Measurements from ENCODE around the gene ANKRD26.

Gene ANKRD26

GRCh38 chr10:27099916-27100812 lies at the start of gene ANKRD26:
Gene ANKRD26, minus strand, starts transcription at chr10:27100494. Its CDS starts 168 bp downstream, at chr10:27100326.
- H3K27me3 Mint-ChIP-seq (ENCODE audit: low read depth) = peaks cover 2% of the 10 kb centered on the region
- peaks cover 27% of the 10 kb centered on the region for H3K4me1 Mint-ChIP-seq (ENCODE audit: low read depth)
- H3K4me3 Mint-ChIP-seq = peak within 1 kb of the TSS; percentile 83
- peaks cover 8% of the 10 kb centered on the region for H3K36me3 Mint-ChIP-seq (ENCODE audit: low read depth)
- DNase-seq (ENCODE audit: low spot score) = peak; percentile 97
- peaks cover 2% of the 10 kb centered on the region for H3K9me3 Mint-ChIP-seq
- H3K27ac Mint-ChIP-seq = peak within 1 kb of the TSS; percentile 88

- DNase-seq (ENCODE audit: low spot score) = no peak
- Mint-ChIP-seq H3K4me1 (ENCODE audit: low read depth) (peaks cover 34% of the 10 kb centered on the region), H3K4me3 (no peak overlapping the region), H3K9me3 (no peaks in the 10 kb centered on the region), H3K36me3 (ENCODE audit: low read depth) (peaks cover 53% of the 10 kb centered on the region), H3K27ac (no peak overlapping the region), H3K27me3 (ENCODE audit: low read depth) (no peaks in the 10 kb centered on the region)
Measured at GRCh38 chr10:27147701-27148100, 47.4 kb upstream of the ANKRD26 start.

DNA sequence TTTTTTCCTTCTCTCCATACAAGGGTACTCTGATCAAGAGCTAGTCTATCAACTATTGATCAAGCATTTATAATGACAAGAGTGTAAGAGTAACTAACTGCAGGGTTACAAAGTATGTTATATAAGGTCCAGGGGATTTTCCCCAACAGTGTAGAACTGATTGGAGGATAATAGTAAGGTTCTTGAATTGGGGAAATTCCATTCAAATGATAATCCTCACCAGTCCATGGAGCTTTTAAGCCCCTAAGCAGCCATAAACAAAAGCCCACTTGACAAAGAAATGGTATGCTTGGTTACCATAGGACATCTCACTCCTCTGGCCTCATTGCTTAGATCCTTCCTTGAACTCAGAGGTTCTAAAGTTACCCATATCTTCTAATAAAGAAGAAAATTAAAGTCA lies 45.6 kb upstream of the ANKRD26 start:
- Mint-ChIP-seq H3K27ac (no peak overlapping the region), H3K4me3 (no peak overlapping the region), H3K9me3 (no peaks in the 10 kb centered on the region), H3K27me3 (ENCODE audit: low read depth) (no peaks in the 10 kb centered on the region), H3K36me3 (ENCODE audit: low read depth) (peaks cover 47% of the 10 kb centered on the region), H3K4me1 (ENCODE audit: low read depth) (peaks cover 27% of the 10 kb centered on the region)
- DNase-seq (ENCODE audit: low spot score) = no peak

GRCh38 chr10:27143686-27144085 lies 43.4 kb upstream of the ANKRD26 start:
- Mint-ChIP-seq H3K9me3 (no peaks in the 10 kb centered on the region), H3K27me3 (ENCODE audit: low read depth) (no peaks in the 10 kb centered on the region), H3K4me3 (no peak overlapping the region), H3K4me1 (ENCODE audit: low read depth) (peaks cover 19% of the 10 kb centered on the region), H3K36me3 (ENCODE audit: low read depth) (peaks cover 54% of the 10 kb centered on the region), H3K27ac (no peak overlapping the region)
- no peak for DNase-seq (ENCODE audit: low spot score)

GRCh38 chr10:27138277-27138676 lies 38.0 kb upstream of the ANKRD26 start:
- DNase-seq (ENCODE audit: low spot score) = no peak
- Mint-ChIP-seq H3K27ac (no peak overlapping the region), H3K4me1 (ENCODE audit: low read depth) (no peaks in the 10 kb centered on the region), H3K9me3 (no peaks in the 10 kb centered on the region), H3K4me3 (no peak overlapping the region), H3K27me3 (ENCODE audit: low read depth) (no peaks in the 10 kb centered on the region), H3K36me3 (ENCODE audit: low read depth) (peaks cover 47% of the 10 kb centered on the region)

GRCh38 chr10:27134371-27134770 lies 34.1 kb upstream of the ANKRD26 start:
- H3K4me3 Mint-ChIP-seq = no peak overlapping the region
- no peaks in the 10 kb centered on the region for H3K9me3 Mint-ChIP-seq
- no peak overlapping the region for H3K27ac Mint-ChIP-seq
- H3K4me1 Mint-ChIP-seq (ENCODE audit: low read depth) = no peaks in the 10 kb centered on the region
- no peak for DNase-seq (ENCODE audit: low spot score)
- H3K36me3 Mint-ChIP-seq (ENCODE audit: low read depth) = peaks cover 55% of the 10 kb centered on the region
- no peaks in the 10 kb centered on the region for H3K27me3 Mint-ChIP-seq (ENCODE audit: low read depth)

- no peak overlapping the region for H3K4me3 Mint-ChIP-seq
- peaks cover 18% of the 10 kb centered on the region for H3K4me1 Mint-ChIP-seq (ENCODE audit: low read depth)
- DNase-seq (ENCODE audit: low spot score) = no peak
- H3K9me3 Mint-ChIP-seq = peaks cover 13% of the 10 kb centered on the region
- peaks cover 54% of the 10 kb centered on the region for H3K36me3 Mint-ChIP-seq (ENCODE audit: low read depth)
- no peaks in the 10 kb centered on the region for H3K27me3 Mint-ChIP-seq (ENCODE audit: low read depth)
- no peak overlapping the region for H3K27ac Mint-ChIP-seq
Measured at GRCh38 chr10:27108165-27108564, 7.9 kb upstream of the ANKRD26 start.

DNA sequence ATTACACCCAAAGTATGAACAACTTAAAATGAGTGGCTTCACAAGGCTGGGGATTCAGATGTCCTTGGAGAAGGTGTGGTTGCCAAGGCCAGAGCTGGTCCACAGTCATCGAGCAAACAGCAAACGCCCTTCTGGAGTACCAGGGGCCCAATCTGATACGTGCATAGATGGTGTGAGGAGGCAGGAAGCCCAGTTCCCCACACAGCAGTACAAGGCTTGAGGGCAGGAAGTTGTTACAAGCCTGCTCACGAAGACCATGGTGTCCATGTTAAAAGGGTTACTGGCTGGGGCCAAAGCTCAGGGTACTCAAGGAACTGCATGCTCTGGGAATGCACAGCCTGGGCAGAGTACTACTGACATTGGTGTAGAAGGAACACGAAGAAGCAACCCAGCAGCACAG lies 4.6 kb upstream of the ANKRD26 start:
- H3K4me3 Mint-ChIP-seq = no peak overlapping the region

GRCh38 chr10:27100813-27101347 lies 586 bp upstream of the ANKRD26 start:
- peaks cover 34% of the 10 kb centered on the region for H3K4me1 Mint-ChIP-seq (ENCODE audit: low read depth)
- peak overlapping the region; percentile 88 for H3K27ac Mint-ChIP-seq
- H3K9me3 Mint-ChIP-seq = peaks cover 6% of the 10 kb centered on the region
- peak overlapping the region; percentile 83 for H3K4me3 Mint-ChIP-seq
- DNase-seq (ENCODE audit: low spot score) = peak; percentile 22
- H3K36me3 Mint-ChIP-seq (ENCODE audit: low read depth) = peaks cover 15% of the 10 kb centered on the region
- H3K27me3 Mint-ChIP-seq (ENCODE audit: low read depth) = peaks cover 2% of the 10 kb centered on the region

More for the DNA sequence above, 4.6 kb upstream of the ANKRD26 start:
- Mint-ChIP-seq H3K27ac (peak overlapping the region; percentile 82), H3K9me3 (peaks cover 13% of the 10 kb centered on the region), H3K27me3 (ENCODE audit: low read depth) (peaks cover 2% of the 10 kb centered on the region), H3K4me1 (ENCODE audit: low read depth) (peaks cover 36% of the 10 kb centered on the region), H3K36me3 (ENCODE audit: low read depth) (peaks cover 39% of the 10 kb centered on the region)
- DNase-seq (ENCODE audit: low spot score) = no peak

DNA sequence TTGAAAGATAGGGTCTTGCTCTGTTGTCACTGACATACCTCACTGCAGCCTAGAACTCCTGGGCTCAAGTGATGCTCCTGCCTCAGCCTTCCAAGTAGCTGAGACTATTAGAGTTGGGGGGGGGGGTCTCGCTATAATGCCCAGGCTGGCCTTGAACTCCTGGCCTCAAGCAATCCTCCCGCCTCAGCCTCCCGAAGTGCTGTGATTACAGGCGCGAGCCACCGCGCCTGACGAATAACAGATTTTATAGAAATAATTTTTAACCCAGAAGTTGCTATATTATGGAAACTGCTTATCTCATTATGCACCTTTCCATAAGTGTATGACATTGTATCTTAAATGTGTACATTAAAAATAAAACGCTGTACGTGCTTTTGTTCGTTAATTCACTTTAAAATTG lies 846 bp downstream of the ANKRD26 start:
- Mint-ChIP-seq H3K27ac (peak overlapping the region; percentile 88), H3K36me3 (ENCODE audit: low read depth) (peaks cover 4% of the 10 kb centered on the region), H3K4me1 (ENCODE audit: low read depth) (peaks cover 21% of the 10 kb centered on the region)

DNA sequence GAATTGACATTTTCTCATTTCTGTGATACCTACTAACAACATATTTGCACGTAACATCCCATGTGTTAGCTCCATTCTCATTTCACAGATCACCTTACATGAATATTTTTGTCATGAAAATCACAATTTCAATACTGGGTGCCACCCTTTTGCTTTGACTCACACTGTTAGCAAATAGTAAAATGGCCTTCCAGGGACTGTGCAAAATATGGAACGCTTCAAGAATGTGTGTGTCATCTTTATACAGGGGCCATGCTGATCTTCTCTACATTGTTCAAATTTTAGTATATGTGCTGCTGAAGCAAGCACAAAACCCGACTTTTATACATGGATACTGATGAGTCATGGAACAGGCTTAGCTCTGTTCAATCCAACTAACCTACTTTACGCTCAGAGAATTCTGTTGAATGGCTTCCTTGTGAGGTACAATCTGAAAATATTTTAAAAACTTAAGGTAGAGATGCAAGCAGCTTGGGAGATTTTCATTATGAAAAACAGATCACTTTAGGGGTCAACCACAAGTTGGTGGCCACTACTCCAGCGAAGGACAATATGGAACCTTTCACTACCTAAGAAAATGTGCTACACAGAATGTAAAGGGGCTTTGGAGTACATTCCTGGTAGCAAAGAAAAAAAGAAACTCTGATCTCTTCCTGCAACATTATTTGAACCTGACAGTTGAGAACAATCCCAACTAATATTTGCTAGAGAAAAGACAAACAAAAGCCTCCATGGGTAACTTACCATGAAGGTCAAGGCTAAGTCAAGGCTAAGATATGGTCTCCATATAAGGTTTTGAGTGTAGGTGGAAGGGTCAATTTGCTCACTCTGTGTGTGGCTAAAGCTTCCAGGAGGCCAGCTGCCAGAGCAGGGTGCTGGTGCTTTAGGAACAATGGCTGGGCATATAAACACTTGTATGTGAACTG lies 11.9 kb downstream of the ANKRD26 start:
- Mint-ChIP-seq H3K9me3 (no peaks in the 10 kb centered on the region), H3K27ac (no peak overlapping the region), H3K4me3 (no peak overlapping the region), H3K36me3 (ENCODE audit: low read depth) (peaks cover 20% of the 10 kb centered on the region), H3K4me1 (ENCODE audit: low read depth) (no peaks in the 10 kb centered on the region), H3K27me3 (ENCODE audit: low read depth) (no peaks in the 10 kb centered on the region)
- DNase-seq (ENCODE audit: low spot score) = no peak

More for the DNA sequence above, 846 bp downstream of the ANKRD26 start:
- Mint-ChIP-seq H3K27me3 (ENCODE audit: low read depth) (peaks cover 2% of the 10 kb centered on the region), H3K4me3 (peak overlapping the region; percentile 83), H3K9me3 (no peaks in the 10 kb centered on the region)
- DNase-seq (ENCODE audit: low spot score) = no peak

DNA sequence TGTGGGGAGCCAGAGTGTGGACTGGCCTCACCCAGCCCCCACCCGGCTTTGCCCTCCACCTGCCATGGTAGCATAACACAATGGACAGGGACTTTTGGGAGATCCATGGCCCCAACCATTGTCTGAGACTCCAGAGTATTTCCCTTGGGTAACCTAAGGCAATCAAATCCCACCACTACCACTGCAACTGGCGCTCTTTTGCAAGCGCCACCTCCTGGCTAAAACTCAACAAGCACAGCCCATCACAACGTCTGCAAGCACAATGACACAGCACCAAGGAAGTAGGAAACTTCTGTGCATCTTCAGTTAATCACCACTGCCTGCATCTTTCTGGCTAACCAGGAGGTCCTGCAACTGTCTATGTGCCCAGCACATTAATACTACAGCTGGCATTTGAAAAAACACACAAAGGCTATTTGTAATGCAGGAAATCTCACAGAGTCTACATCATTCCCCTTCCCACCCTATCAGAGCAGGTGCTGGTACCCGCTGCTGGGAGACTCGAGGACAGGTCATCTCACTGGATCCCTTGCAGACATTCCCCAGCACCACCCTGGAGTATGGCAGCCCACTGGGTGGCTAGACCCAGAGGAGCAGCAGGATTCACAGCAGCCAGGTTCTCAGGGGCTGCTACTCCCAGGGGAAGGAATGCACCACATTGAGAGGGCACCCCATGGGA lies 27.7 kb downstream of the ANKRD26 start:
- Mint-ChIP-seq H3K4me1 (ENCODE audit: low read depth) (peaks cover 15% of the 10 kb centered on the region), H3K27ac (no peak overlapping the region), H3K27me3 (ENCODE audit: low read depth) (no peaks in the 10 kb centered on the region), H3K9me3 (no peaks in the 10 kb centered on the region), H3K4me3 (no peak overlapping the region), H3K36me3 (ENCODE audit: low read depth) (peaks cover 53% of the 10 kb centered on the region)
- DNase-seq (ENCODE audit: low spot score) = no peak

DNA sequence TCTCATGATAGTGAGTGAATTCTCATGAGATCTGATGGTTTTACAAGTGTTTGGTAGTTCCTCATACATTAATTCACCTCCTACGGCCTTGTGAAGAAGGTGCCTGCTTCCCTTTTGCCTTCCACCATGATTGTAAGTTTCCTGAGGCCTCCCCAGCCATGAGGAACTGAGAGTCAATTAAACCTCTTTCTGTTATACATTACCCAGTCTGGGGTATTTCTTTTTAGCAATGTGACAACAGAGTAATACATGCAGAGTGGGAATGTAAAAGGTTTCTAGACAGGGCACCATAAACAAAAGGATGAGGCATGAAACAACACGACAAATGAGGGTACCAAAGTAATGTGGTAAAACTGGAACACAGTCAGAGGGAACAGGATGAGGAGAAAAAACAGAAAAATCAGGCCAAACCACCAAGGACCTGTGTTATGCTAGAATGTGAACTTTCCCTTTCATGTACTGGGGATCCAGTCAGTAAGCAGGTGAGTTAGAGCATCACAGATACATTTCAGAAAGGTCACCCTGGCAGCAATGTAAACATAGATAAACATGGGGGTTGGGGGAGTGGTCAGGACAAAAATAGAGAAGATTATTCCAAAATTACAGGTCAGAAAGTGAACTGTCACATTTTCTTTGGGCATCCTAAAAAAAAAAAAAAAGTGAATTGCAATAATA lies 31.9 kb downstream of the ANKRD26 start:
- no peak for DNase-seq (ENCODE audit: low spot score)
- peaks cover 2% of the 10 kb centered on the region for H3K4me1 Mint-ChIP-seq (ENCODE audit: low read depth)
- H3K27me3 Mint-ChIP-seq (ENCODE audit: low read depth) = no peaks in the 10 kb centered on the region
- no peak overlapping the region for H3K4me3 Mint-ChIP-seq
- H3K9me3 Mint-ChIP-seq = no peaks in the 10 kb centered on the region
- H3K36me3 Mint-ChIP-seq (ENCODE audit: low read depth) = peaks cover 25% of the 10 kb centered on the region
- no peak overlapping the region for H3K27ac Mint-ChIP-seq
